ENCODE data around the gene PTPRR. TPM values are rescaled to one million over a fixed set of nuclear protein-coding genes. Genes with fewer than 3 reads are reported as not detected.

Gene PTPRR
- total and polyA plus RNA-seq, 10 donors, result 0.41 to 2.7 (median 1.5) TPM

DNA sequence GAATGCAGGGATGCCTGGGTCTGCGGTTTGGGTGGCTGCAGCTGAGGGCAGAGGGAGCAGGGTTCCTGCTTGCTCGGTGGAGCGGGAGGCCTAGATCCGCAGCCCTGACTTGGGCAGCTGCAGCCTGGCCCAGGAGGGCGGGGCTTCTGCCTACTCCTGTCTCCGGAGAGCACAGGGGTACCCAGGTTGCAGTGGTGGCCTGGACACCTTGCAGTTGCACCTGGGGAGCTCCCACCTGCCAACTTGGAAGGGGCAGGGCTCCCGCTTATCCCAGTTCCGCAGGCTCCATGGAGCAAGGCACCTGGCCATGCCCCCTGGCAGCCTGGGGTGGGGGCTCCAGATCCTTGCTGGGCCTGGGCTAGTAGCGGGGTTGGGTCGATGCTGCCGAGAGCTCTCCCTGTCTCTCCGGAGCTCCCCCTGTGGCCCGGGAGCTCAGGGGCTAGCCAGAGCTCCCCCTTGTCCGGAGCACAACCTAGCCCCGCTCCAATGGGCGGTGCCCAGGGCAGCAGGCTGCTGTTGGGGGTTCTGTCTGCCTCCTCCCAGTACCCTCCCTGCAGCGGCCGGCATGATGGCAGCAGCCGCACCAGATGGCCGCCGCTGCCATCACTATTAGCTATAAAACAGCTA lies 136.4 kb downstream of the PTPRR start:
- no peaks in the 10 kb centered on the region for H3K36me3 ChIP-seq
- WGBS, 5 donors, result 90 to 95% (median 92%) methylated on average over 10 to 21 of the region's 21 CpGs
- H3K27ac ChIP-seq, result no peak overlapping the region
- intact Hi-C loops (cut with DNase I; ENCODE audit: low total_unique reads), result no loop called here
- peak; percentile 71 for DNase-seq
- TF ChIP-seq, protein P1, sequence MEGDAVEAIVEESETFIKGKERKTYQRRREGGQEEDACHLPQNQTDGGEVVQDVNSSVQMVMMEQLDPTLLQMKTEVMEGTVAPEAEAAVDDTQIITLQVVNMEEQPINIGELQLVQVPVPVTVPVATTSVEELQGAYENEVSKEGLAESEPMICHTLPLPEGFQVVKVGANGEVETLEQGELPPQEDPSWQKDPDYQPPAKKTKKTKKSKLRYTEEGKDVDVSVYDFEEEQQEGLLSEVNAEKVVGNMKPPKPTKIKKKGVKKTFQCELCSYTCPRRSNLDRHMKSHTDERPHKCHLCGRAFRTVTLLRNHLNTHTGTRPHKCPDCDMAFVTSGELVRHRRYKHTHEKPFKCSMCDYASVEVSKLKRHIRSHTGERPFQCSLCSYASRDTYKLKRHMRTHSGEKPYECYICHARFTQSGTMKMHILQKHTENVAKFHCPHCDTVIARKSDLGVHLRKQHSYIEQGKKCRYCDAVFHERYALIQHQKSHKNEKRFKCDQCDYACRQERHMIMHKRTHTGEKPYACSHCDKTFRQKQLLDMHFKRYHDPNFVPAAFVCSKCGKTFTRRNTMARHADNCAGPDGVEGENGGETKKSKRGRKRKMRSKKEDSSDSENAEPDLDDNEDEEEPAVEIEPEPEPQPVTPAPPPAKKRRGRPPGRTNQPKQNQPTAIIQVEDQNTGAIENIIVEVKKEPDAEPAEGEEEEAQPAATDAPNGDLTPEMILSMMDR (IDR thresholded peaks at IDR 0.05 in 8 of 11, conservative IDR thresholded peaks at IDR 0.05 in 3 of 11), result no peak
- H3K27me3 ChIP-seq (replicated peaks in 1 of 7), result no peaks in the 10 kb centered on the region
- H3K4me3 ChIP-seq, result no peak overlapping the region
- H3K4me1 ChIP-seq, result no peaks in the 10 kb centered on the region
- peaks cover 0 to 12% (median 0%) of the 10 kb centered on the region in 8 donors for H3K9me3 ChIP-seq

DNA sequence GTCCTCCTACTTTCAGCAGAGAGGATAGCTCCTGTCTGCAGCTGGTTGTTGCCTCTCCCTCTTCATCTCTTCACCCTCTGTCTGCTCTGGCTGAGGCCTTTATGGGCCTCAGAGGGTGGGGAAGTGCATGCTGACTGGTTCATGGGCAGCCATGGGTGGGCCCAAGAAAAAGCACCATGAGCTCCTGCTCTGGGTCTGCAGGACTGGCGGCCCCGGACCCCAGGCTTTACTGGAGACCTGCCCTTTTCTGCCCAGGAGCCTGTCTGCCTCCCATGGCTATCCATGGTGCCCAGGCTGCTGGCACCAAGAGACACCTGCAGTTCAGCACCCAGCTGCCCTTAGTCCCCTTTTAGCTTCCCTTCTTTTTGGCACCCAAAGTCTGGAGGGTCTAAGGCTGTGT lies 137.1 kb downstream of the PTPRR start:
- no peak overlapping the region for H3K4me3 ChIP-seq
- WGBS, 5 donors, result 89 to 100% (median 94%) methylated on average over 2 of the region's 2 CpGs; no CpG with 5 or more reads in 1 of the 5 donors
- H3K27me3 ChIP-seq (replicated peaks in 1 of 7), result no peaks in the 10 kb centered on the region
- H3K36me3 ChIP-seq, result no peaks in the 10 kb centered on the region
- no peak for TF ChIP-seq POLR2A (IDR thresholded peaks at IDR 0.05)
- TF ChIP-seq POLR2AphosphoS5 (IDR thresholded peaks at IDR 0.05), result no peak
- TF ChIP-seq, protein P1 (IDR thresholded peaks at IDR 0.05 in 8 of 11, conservative IDR thresholded peaks at IDR 0.05 in 3 of 11), result no peak
- no peak overlapping the region for H3K27ac ChIP-seq
- no peaks in the 10 kb centered on the region for H3K4me1 ChIP-seq
- peaks cover 0 to 12% (median 0%) of the 10 kb centered on the region in 8 donors for H3K9me3 ChIP-seq
- no peak for DNase-seq
- intact Hi-C loops (cut with DNase I; ENCODE audit: low total_unique reads), result no loop called here

DNA sequence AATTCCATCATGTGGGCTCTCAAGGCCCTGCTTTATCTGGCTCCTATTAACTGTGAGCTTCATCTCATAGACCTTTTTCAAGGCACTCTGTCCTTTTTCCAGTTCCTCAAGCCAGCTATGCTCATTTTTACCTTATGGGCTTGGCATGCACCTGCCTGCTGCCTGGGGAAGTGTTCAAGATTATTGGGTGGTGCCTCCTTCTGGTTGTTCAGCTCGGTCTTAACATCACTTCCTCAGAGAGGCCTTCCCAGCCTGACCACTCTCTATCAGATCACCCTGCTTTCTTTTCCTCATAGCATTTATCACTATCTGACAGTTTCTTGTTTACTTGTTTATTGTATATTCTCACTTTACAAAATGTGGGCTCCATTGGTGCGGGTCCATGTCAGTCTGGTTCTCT lies 141.3 kb downstream of the PTPRR start:
- WGBS, 5 donors, result 80 to 87% (median 85%) methylated on average over 2 of the region's 2 CpGs
- H3K4me3 ChIP-seq, result no peak overlapping the region
- intact Hi-C loops (cut with DNase I; ENCODE audit: low total_unique reads), result no loop called here
- no peaks in the 10 kb centered on the region for H3K36me3 ChIP-seq
- DNase-seq, result no peak
- H3K27me3 ChIP-seq (replicated peaks in 1 of 7), result no peaks in the 10 kb centered on the region
- peaks cover 0 to 12% (median 0%) of the 10 kb centered on the region in 8 donors for H3K9me3 ChIP-seq
- no peak overlapping the region for H3K27ac ChIP-seq
- TF ChIP-seq, protein P1 (IDR thresholded peaks at IDR 0.05 in 8 of 11, conservative IDR thresholded peaks at IDR 0.05 in 3 of 11), result no peak
- TF ChIP-seq POLR2A (IDR thresholded peaks at IDR 0.05) (no peak), POLR2AphosphoS5 (IDR thresholded peaks at IDR 0.05) (no peak)
- no peaks in the 10 kb centered on the region for H3K4me1 ChIP-seq

DNA sequence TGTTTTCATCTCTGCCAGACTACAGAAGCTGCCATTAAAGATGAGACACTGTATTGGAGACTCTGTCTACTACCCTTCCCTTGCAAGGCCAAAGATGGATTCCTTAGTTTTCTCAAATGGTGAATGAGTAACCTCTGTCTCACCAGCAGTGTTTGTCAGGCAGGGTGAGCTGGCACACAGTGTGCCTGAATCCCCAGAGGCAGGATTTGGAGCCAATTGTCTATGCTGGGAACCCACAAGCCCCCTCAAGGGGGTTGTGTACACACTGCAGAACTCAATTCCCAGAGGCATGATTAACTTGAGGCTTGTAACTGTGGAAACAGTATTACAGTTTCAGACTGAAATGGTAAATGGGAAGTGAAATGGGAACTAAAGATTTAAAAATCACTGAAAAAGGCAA lies 146.5 kb downstream of the PTPRR start:
- intact Hi-C loops (cut with DNase I; ENCODE audit: low total_unique reads), result no loop called here
- Histone ChIP-seq H3K4me3 (no peak overlapping the region), H3K9me3 (no peaks in the 10 kb centered on the region), H3K27me3 (replicated peaks in 1 of 7) (no peaks in the 10 kb centered on the region), H3K4me1 (no peaks in the 10 kb centered on the region), H3K36me3 (no peaks in the 10 kb centered on the region), H3K27ac (no peak overlapping the region)
- DNase-seq, result no peak
- no peak for TF ChIP-seq POLR2AphosphoS5 (IDR thresholded peaks at IDR 0.05)
- TF ChIP-seq POLR2A (IDR thresholded peaks at IDR 0.05), result no peak
- TF ChIP-seq, protein P1 (IDR thresholded peaks at IDR 0.05 in 8 of 11, conservative IDR thresholded peaks at IDR 0.05 in 3 of 11), result no peak
